Fibroblast of upper back skin (primary cell): ENCODE measurements around the gene PCDHGB2.
A peak's percentile ranks its signal among the peaks of the same experiment; 100 is the strongest.
"Not testable (repeated sequence)": the region's sequence is repeated elsewhere in the genome, so short reads cannot be mapped to it uniquely, and the experiment has no call there.

Experiments used
- DNase-seq: peaks from one replicate; pipeline ENCODE4 v3.0.0-alpha.2; 2013

Gene PCDHGB2

DNA sequence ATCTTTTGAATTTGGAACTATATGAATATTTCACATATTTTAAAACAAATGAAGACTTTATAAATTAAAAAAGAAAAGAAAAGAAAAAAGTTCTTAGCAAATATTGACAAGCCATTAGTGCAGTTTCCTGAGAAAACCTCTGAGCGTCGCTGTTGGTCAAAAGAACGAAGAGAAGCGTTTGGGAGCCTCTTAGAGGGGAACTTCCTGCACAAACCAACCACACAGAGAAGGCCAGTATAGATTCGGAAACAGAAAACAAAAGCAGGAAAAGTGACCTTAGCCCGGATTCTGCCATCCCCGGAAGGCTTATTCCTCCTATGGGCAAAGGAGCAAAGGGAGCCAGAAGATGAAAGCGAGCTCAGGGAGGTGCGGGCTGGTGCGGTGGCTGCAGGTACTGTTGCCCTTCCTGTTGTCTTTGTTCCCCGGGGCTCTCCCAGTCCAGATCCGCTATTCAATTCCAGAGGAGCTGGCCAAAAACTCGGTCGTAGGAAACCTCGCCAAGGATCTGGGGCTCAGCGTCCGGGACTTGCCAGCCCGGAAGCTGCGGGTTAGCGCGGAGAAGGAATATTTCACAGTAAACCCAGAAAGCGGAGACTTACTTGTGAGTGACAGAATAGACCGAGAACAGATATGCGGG is at the start of gene PCDHGB2:
Gene PCDHGB2, plus strand, starts transcription at position 205 of the 637 bp plus-strand sequence. Its CDS starts 142 bp downstream, at position 347.
- peak; percentile 41 for DNase-seq

DNA sequence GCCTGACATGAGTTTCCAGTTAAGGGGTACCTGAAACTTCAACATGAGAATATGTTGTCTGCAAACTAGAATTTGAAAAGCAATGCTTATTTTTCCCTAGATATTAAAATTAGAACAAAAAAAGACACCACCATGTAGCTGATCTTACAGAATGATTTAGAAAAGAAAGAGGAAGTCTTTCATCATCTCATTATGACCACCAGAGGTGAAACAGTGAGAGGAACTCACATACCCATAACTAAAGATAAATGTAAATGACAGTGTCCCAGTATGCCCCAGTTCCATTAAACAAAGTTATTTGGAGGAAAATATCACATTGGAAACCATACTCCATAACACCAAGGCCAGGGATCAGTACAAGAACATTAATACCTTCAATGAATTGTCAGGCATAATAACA is 46.1 kb upstream of the PCDHGB2 start:
- DNase-seq, result no peak

DNA sequence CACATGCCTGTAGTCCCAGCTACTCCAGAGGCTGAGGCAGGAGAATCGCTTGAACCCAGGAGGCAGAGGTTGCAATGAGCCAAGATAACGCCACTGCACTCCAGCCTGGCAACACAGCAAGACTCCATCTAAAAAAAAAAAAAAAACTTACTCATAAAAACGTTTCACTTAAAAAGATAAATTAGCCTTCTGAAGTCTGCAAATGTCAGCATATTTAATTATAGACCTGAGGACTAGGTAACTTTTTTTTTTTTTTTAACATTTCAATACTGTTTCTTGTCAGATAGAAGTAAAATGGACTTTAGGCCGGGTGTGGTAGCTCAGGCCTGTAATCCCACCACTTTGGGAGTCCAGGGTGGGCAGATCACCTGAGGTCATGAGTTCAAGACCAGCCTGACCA is 42.8 kb upstream of the PCDHGB2 start:
- DNase-seq, result not testable (repeated sequence)

- DNase-seq, result no peak
Observed at GRCh38 chr5:141319202-141319601, 40.6 kb upstream of the PCDHGB2 start.

GRCh38 chr5:141319699-141320098 is 40.1 kb upstream of the PCDHGB2 start:
- DNase-seq, result no peak

- peak; percentile 92 for DNase-seq
Observed at GRCh38 chr5:141320225-141321169, 39.3 kb upstream of the PCDHGB2 start, which contains the start of gene TAF7. TSS of gene TAF7 (minus strand) at chr5:141320784. CDS start at chr5:141320044, 740 bp downstream.

GRCh38 chr5:141322261-141322660 is 37.5 kb upstream of the PCDHGB2 start:
- no peak for DNase-seq

DNA sequence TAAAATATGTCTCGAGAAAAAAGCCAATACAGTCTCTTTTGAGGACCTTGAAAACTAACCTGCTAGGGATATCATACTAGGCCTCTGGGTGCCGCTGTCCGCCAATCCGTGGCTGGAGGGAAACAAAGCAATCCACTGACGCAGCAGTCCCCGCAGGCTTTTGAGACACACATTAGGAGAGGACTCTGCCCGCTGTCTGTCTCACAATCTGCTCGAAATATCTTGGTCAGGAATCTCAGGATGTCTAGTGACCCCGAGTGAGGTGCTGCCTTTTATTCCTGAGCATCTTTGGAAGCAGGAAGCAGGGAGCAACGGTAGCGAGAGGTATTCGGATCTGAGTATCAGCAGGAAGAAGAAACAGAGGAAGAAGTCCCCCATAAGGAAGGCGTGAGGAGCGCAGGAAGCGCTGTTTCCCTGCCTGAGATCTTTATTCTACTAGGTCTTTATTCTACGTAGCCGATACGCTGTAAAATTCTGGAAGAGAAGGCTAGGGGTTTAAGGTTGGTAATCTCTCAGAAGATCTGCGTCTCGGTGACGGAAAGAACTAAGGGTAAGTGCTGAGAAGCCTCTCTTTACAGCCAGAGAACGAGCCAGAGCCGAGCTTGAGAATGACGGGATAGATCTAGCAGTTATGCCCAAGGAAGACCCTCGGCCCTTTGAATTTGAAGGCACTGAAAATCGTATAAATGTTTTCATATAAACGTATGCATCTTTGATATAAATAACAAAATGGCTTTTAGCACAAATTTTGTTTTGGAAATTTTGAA is 33.5 kb upstream of the PCDHGB2 start:
- peak; percentile 75 for DNase-seq

GRCh38 chr5:141328231-141328630 is 31.6 kb upstream of the PCDHGB2 start:
- no peak for DNase-seq

DNA sequence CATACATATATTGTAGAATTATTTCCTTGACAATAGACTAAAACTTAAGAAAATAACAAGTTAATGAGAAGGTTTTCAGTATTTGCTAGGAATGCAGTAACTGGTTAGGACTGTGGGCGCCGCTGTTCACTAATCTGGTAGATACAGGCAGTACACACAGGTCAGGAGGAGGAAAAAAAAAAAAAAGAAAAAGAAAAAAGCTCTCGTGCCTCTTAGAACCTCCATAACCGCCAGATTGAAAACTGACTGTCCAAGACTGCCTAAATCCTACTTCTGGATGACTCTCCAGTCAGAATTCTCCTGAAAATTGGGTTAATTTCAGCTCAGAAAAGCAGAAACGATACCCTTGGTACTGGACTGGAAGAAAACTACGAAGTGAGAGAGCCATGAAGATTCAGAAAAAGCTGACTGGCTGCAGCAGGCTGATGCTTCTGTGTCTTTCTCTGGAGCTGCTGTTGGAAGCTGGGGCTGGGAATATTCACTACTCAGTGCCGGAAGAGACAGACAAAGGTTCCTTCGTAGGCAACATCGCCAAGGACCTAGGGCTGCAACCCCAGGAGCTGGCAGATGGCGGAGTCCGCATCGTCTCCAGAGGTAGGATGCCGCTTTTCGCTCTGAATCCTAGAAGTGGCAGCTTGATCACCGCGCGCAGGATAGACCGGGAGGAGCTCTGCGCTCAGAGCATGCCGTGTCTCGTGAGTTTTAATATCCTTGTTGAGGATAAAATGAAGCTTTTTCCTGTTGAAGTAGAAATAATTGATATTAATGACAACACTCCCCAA is 29.3 kb upstream of the PCDHGB2 start, which contains the start of gene PCDHGA1:
Gene PCDHGA1, plus strand, starts transcription at position 216 of the 782 bp plus-strand sequence.
- DNase-seq, result peak; percentile 39

DNA sequence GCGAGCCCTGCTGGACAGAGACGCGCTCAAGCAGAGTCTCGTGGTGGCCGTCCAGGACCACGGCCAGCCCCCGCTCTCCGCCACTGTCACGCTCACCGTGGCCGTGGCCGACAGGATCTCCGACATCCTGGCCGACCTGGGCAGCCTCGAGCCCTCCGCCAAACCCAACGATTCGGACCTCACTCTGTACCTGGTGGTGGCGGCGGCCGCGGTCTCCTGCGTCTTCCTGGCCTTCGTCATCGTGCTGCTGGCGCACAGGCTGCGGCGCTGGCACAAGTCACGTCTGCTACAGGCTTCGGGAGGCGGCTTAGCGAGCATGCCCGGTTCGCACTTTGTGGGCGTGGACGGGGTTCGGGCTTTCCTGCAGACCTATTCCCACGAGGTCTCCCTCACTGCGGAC is 27.2 kb upstream of the PCDHGB2 start:
- not testable (repeated sequence) for DNase-seq

GRCh38 chr5:141338538-141339306 is 21.1 kb upstream of the PCDHGB2 start, which contains the start of gene PCDHGA2:
TSS of gene PCDHGA2 (plus strand) at chr5:141338760.
- DNase-seq, result peak; percentile 53

- not testable (repeated sequence) for DNase-seq
Observed at GRCh38 chr5:141340781-141341354, 18.9 kb upstream of the PCDHGB2 start.

GRCh38 chr5:141342773-141343172 is 17.0 kb upstream of the PCDHGB2 start:
- no peak for DNase-seq

GRCh38 chr5:141343242-141343952 is 16.4 kb upstream of the PCDHGB2 start, which contains the start of gene PCDHGA3:
TSS of gene PCDHGA3 (plus strand) at chr5:141343829. CDS start at chr5:141344034, 205 bp downstream.
- peak; percentile 59 for DNase-seq

- DNase-seq, result no peak
Observed at GRCh38 chr5:141343953-141344463, 15.8 kb upstream of the PCDHGB2 start.

DNA sequence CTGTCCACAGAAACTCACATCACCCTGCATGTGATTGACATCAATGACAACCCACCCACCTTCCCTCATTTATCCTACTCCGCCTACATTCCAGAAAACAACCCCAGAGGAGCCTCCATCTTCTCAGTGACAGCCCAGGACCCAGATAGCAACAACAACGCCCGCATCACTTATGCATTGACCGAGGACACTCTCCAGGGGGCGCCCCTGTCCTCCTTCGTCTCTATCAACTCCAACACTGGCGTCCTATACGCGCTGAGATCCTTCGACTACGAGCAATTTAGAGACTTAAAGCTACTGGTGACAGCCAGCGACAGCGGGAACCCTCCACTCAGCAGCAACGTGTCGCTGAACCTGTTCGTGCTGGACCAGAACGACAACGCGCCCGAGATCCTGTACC is 14.5 kb upstream of the PCDHGB2 start:
- DNase-seq, result no peak

DNA sequence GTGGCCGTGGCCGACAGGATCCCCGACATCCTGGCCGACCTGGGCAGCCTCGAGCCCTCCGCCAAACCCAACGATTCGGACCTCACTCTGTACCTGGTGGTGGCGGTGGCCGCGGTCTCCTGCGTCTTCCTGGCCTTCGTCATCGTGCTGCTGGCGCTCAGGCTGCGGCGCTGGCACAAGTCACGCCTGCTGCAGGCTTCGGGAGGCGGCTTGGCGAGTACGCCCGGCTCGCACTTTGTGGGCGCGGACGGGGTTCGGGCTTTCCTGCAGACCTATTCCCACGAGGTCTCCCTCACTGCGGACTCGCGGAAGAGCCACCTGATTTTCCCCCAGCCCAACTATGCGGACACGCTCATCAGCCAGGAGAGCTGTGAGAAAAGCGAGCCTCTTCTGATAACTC is 13.8 kb upstream of the PCDHGB2 start:
- not testable (repeated sequence) for DNase-seq

- DNase-seq, result peak; percentile 55
Observed at GRCh38 chr5:141349917-141350619, 9.7 kb upstream of the PCDHGB2 start, which contains the start of gene PCDHGB1. TSS of gene PCDHGB1 (plus strand) at chr5:141350099. CDS start at chr5:141350261, 162 bp downstream.
